NCI-H1694 (cell line): ENCODE measurements around the gene FANCE.
"Not testable (repeated sequence)": the region's sequence is repeated elsewhere in the genome, so short reads cannot be mapped to it uniquely, and the experiment has no call there.

ENCODE experiments used
- DNase-seq: peaks from one replicate; lab custom pipeline; 2025; lab: John Stamatoyannopoulos, UW

Gene FANCE

DNA sequence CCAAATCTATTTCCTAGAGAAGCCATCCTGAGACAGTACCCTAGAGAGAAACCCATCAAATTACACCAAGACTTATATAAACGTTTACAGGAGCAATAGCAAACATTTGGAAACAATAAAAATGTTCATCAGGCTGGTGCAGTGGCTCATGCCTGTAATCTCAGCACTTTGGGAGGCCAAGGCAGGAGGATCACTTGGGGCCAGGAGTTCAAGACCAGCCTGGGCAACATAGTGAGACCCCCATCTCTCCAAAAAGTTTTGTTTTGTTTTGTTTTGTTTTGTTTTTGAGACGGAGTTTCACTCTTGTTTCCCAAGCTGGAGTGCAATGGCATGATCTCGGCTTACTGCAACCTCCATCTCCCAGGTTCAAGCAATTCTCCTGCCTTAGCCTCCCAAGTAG lies 19.4 kb upstream of the FANCE start:
- DNase-seq = not testable (repeated sequence)

DNA sequence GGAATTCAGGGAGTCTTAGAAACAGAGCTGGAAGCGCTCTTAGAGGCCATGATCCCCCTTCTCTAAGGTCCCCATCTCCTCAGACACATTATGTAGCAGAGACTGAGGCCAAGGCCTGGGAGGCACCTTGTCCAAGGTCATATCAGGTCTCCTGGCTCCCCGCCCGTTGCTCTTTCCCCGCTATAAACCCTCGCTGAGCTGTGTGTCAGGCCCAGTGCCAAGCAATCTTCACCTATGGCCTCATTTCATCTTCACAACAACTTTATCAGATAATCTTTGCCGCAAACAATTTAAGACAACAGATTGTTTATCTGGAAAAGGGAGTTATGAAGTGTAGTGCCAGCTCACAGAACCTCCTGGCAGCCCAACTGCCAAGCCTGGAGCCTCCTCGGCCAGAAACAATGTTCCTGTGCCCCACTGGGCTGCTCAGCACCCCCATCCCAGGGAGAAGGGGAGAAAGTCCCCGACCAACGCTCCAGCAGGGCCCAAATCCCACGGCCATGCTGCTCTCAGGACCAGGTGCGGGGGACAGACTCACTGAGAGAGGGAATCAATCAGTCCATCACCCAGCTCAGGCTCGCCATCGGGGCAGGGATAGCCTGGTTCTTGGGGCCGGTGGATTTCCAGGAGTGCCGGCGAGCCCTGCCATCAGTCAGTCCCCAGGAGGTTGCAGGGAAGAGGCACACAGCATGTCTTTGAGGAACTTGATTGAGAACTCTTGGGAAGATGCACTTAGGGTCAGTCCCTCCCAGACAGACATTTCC lies 16.9 kb upstream of the FANCE start:
- DNase-seq = no peak

DNA sequence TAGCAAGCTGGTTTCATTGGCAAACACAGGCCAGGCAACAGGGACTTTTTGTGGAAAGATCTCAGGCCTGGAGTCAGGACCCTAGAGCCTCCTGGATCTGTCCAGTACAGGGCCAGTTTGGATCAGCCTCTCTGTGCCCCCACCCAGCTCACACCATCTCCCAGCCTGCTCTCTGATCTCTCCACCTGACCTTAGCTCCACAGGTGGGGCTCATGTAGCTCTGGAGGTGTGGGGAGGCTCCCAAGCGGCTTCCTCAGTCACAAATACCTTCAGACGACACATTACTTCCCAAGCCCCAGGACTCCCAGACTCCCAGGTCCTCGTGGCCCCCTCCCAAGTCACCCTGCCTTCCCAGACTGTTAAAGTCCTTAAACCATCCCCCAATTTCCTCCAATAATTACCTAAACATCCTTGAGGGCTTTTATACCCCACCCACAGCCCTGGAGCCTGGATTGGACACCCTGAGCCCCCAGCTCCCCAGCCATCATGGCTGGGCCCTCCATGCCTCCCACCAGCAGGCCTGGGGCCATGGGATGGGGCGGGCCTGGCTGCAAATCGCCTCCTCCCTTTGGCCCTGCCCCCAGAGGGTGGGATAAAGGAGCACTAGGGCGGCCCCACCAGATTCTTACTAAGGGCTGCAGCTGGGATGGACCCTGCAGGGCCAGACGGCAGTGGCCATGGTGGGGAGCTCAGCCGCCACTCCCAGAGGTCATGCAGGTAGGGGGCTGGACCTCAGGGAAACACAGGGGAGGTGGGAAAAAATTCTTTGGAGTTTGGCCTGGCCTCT lies 15.9 kb upstream of the FANCE start:
- no peak for DNase-seq

DNA sequence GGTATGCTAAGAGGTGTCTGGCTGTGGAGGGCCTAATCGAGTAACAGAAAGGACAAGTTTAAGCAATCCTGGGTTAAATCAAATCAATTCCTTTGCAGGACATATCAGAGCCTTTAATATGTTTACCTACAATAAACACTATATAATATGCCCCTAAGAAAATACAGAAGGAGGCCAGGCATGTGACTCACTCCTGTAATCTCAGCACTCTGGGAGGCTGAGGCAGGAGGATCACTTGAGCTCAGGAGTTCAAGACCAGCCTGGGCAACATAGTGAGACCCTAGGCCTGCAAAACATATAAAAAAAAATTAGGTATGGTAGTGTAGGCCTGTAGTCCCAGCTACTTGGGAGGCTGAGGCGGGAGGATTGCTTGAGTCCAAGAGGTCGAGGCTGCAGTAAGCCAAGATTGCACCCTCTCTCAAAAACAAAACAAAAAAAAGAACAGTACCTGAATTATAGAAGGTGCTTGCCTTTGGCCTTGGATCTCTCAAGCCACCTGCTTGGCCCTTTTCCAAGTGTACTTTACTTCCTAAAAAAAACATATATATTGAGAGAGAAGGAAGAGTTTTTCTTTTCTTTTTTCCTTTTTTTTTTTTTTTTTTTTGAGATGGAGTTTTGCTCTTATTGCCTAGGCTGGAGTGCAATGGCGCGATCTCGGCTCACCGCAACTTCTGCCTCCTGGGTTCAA lies 13.6 kb upstream of the FANCE start:
- not testable (repeated sequence) for DNase-seq

DNA sequence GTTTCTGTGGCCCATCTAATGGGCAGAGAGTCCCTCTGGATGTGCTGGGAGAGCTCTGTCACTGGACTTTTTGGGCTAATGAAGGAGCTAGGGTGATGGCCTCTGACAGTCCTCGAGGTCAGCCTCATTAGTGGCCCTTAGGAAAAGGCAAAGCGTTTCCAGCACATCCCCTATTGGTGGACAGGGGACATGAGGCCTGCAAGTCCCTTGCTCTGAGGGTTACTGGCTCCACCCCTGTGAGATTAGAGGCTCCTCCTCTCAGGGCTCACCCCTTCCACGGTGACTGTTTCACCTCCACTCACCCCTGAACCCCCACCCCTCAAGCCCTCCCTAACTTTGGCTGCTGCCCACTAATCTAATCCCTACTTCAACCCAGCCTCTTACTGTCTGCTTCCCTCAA lies 12.8 kb upstream of the FANCE start:
- no peak for DNase-seq

DNA sequence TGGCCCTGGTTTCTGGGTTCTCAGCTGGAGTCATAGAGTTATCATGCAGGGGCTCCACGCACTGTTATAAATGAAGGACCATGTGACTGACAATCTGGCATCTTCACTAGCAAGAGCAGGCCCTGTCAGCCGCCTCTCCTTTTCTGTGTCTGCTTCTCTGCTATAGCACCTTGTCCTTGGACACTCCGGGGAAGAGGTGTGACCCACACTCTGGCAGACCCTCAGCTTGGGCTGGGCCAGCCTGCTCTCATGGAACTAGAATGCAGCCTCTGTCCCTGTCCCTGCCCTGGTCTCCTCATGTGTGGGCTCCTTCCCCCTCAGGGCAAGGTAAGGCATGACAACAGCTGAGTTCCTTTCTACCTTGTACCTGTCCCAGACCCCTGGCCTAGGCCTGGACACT lies 10.9 kb upstream of the FANCE start:
- DNase-seq = no peak

DNA sequence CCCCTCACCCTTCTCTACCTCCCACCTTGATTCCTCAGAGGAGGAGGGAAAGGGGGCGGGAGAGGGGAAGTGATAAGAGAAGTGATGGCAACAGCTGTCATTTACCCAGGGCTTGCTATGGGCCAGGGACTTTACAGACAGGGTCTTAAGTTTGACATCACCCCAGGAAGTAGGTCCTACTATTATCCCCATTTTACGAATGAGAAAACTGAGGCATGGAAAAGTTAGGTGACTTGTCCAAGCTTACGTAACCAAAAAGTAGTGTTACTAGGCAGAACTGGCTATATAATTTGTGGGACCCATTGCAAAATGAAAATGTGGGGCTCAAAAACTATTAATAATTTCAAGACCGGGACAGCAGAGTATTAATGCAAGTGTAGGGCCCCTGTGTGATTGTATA lies 10.5 kb upstream of the FANCE start:
- no peak for DNase-seq

DNA sequence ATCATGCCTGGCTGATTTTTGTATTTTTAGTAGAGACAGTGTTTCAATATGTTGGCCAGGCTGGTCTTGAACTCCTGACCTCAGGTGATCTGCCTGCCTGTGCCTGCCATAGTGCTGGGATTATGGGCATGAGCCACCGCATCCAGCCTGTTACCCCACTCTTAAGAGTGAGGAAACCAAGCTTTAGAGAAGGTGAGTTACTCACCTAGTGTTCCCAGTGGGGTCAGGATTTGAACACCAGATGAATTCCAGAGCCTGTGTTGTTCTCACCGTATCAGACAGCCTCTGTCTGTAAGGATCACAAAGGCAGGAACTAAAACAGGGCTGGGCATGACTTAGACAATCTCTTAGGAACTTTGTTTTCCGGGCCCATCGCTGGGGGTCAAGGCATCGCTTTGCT lies 9.4 kb upstream of the FANCE start:
- no peak for DNase-seq

DNA sequence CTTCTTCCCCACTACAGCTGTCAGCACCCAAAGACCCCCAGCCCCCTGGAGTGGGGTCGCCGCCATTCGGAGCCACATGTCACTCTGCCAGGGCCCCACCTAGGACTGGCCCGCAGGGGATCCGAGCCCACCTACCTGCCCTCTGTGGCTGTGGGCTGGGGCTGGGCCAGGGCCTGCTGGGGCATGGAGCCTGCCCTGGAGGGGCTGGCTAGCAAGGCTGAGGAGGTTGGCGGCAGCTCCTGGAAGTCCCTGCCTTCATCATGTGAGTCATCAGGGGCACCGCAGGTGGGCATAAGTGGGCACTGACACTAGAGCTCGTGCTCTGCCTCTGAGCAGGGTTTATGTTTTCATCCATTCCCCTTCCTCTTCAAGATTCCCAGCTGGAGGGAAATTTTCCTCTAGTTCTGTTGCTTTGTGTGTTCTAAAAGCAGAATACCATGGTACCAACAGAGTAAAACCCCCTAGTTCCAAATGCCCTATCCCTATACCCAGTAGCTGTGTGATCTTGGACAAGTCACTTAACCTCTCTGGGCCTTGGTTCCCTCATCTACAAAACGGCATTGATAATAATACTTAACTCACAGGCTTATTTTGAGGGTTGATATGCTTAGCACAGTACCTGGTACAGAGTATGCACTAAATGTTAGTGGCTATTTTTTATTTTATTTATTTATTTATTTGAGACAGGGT lies 8.7 kb upstream of the FANCE start:
- no peak for DNase-seq

DNA sequence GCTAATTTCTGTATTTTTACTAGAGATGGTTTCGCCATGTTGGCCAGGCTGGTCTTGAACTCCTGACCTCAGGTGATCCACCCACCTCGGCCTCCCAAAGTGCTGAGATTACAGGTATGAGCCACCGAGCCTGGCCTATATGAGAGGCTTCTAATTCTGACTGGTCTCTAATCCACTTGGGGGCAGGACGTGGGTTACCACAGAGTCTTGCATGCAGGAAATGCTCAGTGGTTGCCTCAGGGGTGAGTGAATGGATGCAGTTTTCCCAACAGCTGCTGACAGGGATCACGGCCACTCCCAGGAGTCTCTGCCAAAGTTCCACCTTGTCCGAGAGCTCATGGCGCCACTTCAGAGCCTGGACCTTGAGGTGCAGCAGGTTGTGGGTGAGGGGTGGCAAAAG lies 6.4 kb upstream of the FANCE start:
- no peak for DNase-seq

DNA sequence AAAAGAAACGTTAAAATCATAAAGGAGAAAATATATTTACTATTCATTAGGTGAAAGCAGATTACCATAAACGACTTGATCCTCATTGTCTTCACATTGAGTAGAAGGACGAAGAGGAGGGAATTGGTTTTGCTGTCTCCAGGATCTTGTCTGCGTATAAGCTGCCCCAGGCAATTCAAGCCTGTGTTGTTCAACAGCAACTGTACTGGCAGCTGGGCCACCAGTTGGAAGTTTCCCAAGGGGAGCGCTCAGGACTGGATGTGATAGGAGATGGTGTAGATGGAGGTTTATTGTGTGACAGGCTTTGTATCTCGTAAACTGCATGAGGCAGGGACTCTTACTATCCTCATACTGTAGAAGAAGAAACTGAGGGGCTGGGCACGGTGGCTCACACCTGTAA lies 3.9 kb upstream of the FANCE start:
- DNase-seq = peak; percentile 47

DNA sequence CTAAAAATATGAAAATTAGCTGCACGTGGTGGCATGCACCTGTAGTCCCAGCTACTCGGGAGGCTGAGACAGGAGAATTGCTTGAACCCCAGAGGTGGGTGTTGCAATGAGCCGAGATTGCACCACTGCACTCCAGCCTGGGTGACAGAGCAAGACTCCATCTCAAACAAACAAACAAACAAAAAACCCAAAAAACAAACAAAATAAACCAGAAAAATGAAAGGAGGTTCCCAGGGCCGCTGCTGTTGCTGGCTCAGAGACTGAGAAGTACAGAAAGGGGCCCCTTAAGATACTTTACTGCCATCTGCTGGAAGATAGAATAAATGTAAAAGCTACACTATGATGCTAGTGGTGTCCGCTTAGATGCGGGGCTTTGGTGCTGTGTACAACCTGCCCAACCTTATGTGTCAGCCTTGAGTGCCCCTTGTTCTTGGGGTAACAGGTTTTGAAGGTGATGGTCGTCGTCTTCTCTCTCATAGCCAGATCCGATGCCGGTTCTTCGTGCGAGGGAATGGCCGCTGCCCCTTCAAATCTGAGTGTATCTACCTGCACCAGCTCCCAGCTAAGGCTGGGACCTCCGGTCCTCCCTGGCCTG lies 2.8 kb upstream of the FANCE start:
- peak; percentile 81 for DNase-seq

DNA sequence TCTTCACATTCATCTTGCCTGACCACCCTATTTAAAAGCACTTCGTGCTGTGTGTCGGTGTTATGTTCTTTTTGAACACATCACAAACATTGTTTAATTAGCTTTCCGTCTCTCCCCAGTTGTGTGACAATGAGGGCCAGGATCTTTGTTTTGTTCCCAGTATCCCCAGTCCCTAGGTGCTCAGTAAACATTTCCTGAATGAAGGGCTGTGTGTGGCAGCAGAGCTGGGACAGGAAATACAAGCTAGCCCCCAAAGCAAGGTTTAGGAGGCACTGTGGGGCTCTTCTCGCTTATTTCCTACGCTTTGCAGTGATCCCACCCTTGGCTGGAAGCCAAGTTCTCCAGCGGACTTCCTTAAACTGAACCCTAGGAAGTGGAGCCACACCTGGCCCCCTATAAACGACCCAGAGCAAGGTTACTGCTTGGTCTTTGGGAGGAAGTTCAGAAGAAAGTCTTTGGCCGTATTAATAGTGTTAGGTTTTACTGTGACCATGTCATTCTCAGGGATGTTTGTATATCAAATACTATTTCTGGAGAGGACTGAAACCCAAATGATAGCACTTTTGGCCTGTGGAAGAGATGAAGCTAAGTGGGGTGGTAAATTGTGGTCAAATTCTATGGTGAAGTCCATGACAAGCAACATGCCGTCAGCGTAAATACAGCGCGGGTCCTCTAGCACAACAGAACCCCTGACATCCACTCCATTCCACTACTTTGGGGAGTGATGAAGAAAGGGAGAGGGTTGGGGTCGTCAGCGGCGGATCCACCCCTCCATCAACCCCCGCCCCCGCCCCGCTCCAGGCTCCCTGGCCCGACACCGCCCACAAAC lies 570 bp upstream of the FANCE start:
- no peak for DNase-seq

DNA sequence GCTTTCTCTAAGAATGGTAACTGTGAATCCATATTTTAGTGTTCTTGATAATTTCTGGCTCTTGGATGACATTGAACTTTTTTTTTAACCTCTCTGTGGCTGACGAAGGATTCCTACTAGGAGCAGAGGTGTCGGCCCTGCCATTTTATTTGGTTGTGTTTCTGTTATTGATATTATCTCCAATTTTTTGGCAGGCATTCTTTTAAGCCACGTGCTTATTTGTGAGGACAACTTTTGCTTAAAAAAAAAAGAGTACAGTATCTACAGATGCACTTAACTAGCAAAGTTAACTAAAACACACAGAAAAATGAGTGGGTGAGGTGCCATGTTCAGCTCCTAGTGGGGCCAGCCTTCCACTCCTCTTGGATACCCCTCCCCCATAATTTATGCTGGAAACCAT lies 1.1 kb downstream of the FANCE start:
- DNase-seq = no peak

DNA sequence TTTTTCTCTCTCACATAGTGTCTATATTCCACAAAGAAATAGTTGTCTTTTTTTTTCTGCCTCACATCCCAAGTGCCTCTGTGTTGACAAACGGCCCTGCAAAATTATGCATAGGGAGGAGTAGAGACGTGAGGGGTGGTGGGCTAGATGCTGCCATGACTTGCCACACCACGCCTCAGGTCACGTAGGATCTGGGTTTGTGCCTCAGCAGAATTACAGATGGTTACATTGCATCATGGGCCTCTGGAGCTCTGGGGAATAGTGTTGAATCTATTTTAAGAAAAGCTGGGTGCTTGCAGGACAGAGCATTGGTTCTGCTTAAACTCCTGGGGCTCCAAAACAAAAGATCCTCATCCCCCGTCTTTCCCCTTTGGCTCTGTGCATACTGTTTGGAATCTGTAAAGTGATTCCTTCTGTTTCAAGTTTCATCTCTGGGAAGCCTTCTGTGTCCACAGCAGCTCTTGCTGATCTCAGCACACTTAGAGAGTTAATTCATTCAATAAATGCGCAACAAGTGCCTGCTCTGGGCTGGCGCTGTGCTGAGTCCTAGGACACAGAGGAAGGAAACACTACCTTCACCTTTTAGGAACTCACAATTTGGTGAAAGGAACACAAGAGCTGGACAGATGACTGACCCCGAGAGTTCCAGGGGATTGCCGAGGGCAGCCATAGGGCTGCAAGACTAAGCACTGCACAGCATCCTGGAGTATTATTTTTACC lies 2.4 kb downstream of the FANCE start:
- no peak for DNase-seq

DNA sequence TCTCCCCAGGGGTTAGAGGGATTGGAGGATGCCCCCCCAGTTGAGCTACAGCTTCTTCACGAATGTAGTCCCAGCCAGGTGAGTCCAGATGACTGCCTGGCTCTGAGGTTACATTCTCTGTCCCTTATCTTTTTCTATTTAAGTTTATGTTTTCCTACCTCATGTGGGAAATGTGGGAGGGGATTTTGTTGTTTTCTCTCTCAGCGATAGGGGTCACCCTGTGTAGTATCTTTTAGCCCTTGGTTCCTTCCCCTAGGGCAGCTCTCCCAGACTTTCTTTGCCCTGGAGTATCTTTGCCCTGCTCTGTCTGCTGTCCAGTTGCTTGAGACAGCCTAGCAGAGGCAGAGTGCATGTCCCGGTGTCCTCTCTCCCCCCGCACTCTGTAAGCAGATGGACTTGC lies 5.8 kb downstream of the FANCE start:
- DNase-seq = no peak

DNA sequence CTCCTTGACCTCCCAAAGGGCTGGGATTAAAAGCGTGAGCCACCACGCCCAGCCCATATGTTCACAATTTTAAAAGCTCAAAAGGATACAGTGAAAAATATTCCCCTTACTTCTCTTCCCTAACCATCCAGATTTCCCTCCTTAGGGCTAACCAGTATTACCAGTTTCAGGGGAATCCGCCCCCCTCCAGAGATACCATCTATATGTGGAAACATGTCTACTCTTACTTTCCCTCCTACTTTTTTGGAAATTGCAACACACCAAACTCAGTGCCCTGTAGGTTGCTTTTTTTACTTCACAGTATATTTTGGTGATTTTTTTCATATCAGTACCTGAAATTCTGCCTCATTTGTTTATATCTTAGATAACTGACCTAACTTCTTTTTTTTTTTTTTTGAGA lies 9.1 kb downstream of the FANCE start:
- no peak for DNase-seq

DNA sequence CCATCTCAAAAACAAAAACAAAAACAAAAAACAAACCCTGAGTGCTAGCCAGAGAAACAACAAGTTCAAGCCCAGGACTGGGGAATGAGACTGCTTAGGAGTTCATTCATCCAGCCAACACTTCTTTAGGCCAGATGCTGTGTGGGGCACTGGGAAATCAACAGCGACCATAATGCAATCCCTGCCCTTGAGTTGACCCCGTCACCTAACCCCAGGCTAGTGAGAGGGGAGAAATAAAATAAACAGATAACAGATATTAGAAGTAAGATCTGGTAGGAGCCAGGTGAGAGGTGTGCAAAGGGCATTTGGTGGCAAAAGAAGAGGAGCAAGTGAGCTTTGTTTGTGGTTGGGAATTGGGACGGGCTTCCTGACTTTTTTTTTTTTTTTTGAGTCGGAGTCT lies 11.2 kb downstream of the FANCE start:
- no peak for DNase-seq

DNA sequence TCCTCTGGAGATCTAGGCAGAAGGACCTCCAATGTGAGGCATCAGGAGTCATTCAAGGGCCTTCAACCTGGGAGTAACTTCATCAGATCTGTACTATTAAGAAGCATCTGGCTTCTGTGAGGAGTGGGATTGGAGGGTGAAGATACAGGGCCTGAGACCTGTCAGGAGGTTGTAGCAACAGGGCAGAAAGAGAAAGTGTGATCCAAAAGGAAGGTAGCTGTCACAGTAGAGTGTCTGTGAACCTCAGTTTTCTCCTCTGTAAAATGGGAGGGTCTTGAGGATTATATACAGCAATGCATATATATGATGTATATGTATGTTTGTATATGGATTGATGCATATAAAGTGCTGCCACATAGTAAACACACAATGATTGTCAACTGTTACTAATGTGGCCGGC lies 13.5 kb downstream of the FANCE start:
- no peak for DNase-seq

DNA sequence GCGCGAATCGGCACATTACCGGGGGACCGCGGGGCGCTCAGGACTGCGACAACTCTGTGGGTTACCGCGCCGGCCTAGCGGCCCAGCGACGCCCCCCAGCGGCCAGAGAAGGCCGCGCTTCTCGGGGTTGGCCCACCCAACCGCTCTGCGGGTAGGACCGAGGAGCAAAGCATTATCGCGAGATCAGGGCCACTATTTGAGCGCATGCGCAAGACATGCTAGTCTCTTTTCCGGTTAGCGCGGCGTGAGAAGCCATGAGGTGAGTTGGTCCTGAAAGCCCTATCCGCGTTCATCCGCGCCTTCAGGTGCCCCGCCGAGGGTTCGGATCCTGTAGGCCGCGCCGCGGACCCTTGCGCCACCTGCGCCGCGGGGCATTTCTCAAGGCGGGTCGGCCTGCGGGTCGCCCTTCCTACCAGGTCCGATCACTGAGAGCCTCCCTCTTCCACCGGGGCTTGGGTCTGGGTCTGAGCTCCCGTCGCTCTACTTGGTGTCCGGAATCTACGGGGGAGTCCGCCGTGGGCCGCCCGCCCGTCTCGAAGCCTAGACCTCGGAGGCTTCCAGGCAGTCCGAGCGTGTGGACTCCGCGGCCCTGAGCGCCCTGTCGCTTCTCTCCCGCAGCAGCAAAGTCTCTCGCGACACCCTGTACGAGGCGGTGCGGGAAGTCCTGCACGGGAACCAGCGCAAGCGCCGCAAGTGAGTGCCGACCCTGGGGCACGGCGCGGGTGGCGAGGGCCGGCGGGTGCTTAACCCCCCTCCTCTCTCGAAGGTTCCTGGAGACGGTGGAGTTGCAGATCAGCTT lies 16.2 kb downstream of the FANCE start, which contains the start of gene RPL10A:
TSS of gene RPL10A (plus strand) at position 221 of the 799 bp plus-strand sequence. CDS start at position 255, 34 bp downstream.
- peak; percentile 93 for DNase-seq
